Stomach (tissue), 19 donors: ENCODE data around the gene HLA-DMB. TPM values are rescaled to one million over a fixed set of nuclear protein-coding genes. Genes with fewer than 3 reads are reported as not detected.

ENCODE experiments used
- DNase-seq, 2 donors: peaks; one replicate each; pipeline versions ENCODE4 v3.0.0 to v3.0.0-alpha.2; 2013 to 2019
- H3K27ac ChIP-seq, 5 donors: fragments of 200-600 bp in 4 of 5; sonication (generic) in 4 of 5; one replicate each; pipeline ENCODE4 v1.5.1; 2013 to 2019; ENCODE audit warnings: mild to moderate bottlenecking in 1 of 5, moderate library complexity in 1 of 5
- H3K27me3 ChIP-seq, 3 donors: fragments of 200-600 bp; sonication (generic); one replicate each; pipeline ENCODE4 v1.5.1; 2017 to 2019; ENCODE audit warnings: mixed run types in 1 of 3
- H3K36me3 ChIP-seq, 4 donors: fragments of 200-600 bp; sonication (generic); 1 replicate in 3 of 4; 2 replicates in 1 of 4; pipeline ENCODE4 v1.5.1; 2016 to 2019
- H3K4me1 ChIP-seq, 4 donors: fragments of 200-600 bp; sonication (generic); one replicate each; pipeline ENCODE4 v1.5.1; 2016 to 2019
- H3K4me3 ChIP-seq, 4 donors: fragments of 200-600 bp; sonication (generic) in 3 of 4; one replicate each; pipeline ENCODE4 v1.5.1; 2016 to 2019; ENCODE audit warnings: mild to moderate bottlenecking in 1 of 4
- H3K9me3 ChIP-seq, 4 donors: fragments of 200-600 bp; sonication (generic); one replicate each; pipeline ENCODE4 v1.5.1; 2016 to 2019
- EP300 ChIP-seq: sonication (generic); formaldehyde crosslinking; IDR thresholded peaks from one replicate; pipeline ENCODE4 v1.6.1; 2017; ENCODE audit warnings: antibody characterized with exemption
- POLR2A ChIP-seq, 4 donors: fragments of 450-650 bp; IDR thresholded peaks; one replicate each; pipeline ENCODE4 v1.6.1; 2016; ENCODE audit warnings: antibody characterized with exemption in 4 of 4, control low read depth in 2 of 4, mild to moderate bottlenecking in 1 of 4, moderate library complexity in 1 of 4
- POLR2AphosphoS5 ChIP-seq, 3 donors: sonication (generic); formaldehyde crosslinking; IDR thresholded peaks; one replicate each; pipeline ENCODE4 v1.6.1; 2016; ENCODE audit warnings: antibody characterized with exemption in 3 of 3
- WGBS, 5 donors: extraction: QIAGEN DNeasy Blood & Tissue Kit in 3 of 5; methylation state at CpG; one replicate each; pipeline versions ENCODE4 v1.1.5 to v1.1.7; 2013 to 2018; 5-methylcytosine and 5-hydroxymethylcytosine counted together
- intact Hi-C: fragments of 100-400 bp; cut with DNase I; formaldehyde crosslinking; loops from one replicate; pipeline ENCODE4 v1.15.1; 2023; ENCODE audit warnings: low total_unique reads
- long read RNA-seq, 10 donors: transcript quantifications; one replicate each; lab custom pipeline, GENCODE V29; 2026
- polyA plus RNA-seq, 3 donors: library from polyadenylated mRNA; stranded (reverse); fragments of 200-250 nt; gene quantifications; one replicate each; pipeline ENCODE4 v1.2.3, GENCODE V29; 2013
- total RNA-seq, 5 donors: library from RNA; depleted of rRNA; stranded (reverse); fragments of >200 nt; gene quantifications; one replicate each; pipeline versions ENCODE4 v1.1.0 to v1.2.3, GENCODE V29; 2014 to 2016
- TF ChIP-seq, protein P1 (sequence below), 7 experiments: fragments of 450-650 bp in 4 of 7; fragments of 200-600 bp in 3 of 7; sonication (generic) in 3 of 7; IDR thresholded peaks; one replicate each; pipeline ENCODE4 v1.5.1; 2016 to 2019; ENCODE audit warnings: antibody characterized with exemption in 7 of 7, control low read depth in 2 of 7, mild to moderate bottlenecking in 1 of 7
- donor health status: healthy with polysubstance abuse.
- donor health status: Bipolar disorder and iron deficiency.
- donor health status: healthy.

The HLA-DMB gene
- 10 to 100 TPM in 2 of 5 donors, 1 to 10 TPM in 2, not detected in 1; 7.6 to 27.1 (median 13.4) TPM for total RNA-seq
- polyA plus RNA-seq: 10 to 100 TPM in 2 of 3 donors, 1 to 10 TPM in 1; 8.1 to 25.3 (median 11.8) TPM
- long read RNA-seq, donor 1, full-length matches to known transcripts: 2 of 2 reads
- long read RNA-seq, donor 1, partial matches to known transcripts: 0 of 2 reads
- long read RNA-seq, donor 1, other reads (novel, unspliced or antisense): 0 of 2 reads
- long read RNA-seq, donor 2, full-length matches to known transcripts: 11 of 25 reads
- long read RNA-seq, donor 2, partial matches to known transcripts: 14 of 25 reads
- long read RNA-seq, donor 2, other reads (novel, unspliced or antisense): 0 of 25 reads
- long read RNA-seq, donor 3, partial matches to known transcripts: 0 of 2 reads
- long read RNA-seq, donor 3, other reads (novel, unspliced or antisense): 0 of 2 reads
- long read RNA-seq, donor 4: 0 reads
- long read RNA-seq, donor 5, partial matches to known transcripts: 0 of 2 reads
- long read RNA-seq, donor 5, other reads (novel, unspliced or antisense): 0 of 2 reads
- long read RNA-seq, donor 6, full-length matches to known transcripts: 11 of 21 reads
- long read RNA-seq, donor 6, partial matches to known transcripts: 10 of 21 reads
- long read RNA-seq, donor 6, other reads (novel, unspliced or antisense): 0 of 21 reads
- long read RNA-seq, donor 7, partial matches to known transcripts: 6 of 10 reads
- long read RNA-seq, donor 7, other reads (novel, unspliced or antisense): 0 of 10 reads
- long read RNA-seq, donor 8, full-length matches to known transcripts: 2 of 7 reads
- long read RNA-seq, donor 8, partial matches to known transcripts: 5 of 7 reads
- long read RNA-seq, donor 8, other reads (novel, unspliced or antisense): 0 of 7 reads
- long read RNA-seq, donor 9, full-length matches to known transcripts: 3 of 3 reads
- long read RNA-seq, donor 9, partial matches to known transcripts: 0 of 3 reads
- long read RNA-seq, donor 9, other reads (novel, unspliced or antisense): 0 of 3 reads
- long read RNA-seq, donor 10, full-length matches to known transcripts: 2 of 2 reads
- long read RNA-seq, donor 10, partial matches to known transcripts: 0 of 2 reads
- long read RNA-seq, donor 10, other reads (novel, unspliced or antisense): 0 of 2 reads

DNA sequence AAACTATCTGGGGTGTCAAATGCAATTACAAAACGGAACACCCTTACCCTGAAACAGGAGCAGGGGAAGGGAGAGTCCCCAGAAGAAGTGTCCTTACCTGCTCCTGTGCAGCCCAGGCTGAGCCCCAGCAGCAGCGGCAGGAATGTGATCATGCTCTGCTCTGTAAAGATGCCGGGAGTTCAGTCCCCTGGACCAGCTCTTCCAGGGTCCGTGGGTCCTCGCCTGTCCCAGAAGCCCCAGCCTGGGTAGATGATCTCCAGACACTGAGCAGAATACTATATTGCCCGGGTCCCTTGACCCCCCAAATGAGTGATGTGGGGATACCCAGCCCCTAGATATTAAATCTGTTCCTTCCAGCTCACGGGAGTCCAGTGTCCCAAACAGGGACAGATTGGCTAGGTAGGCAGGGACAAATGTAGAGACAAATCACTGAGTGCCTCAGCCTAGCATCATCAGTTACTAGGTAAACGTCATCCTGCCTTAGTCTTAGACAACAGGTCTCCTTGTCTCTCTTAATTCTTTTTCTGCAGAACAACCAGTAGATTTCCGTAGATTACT, at the start of gene HLA-DMB:
TSS of gene HLA-DMB (minus strand) at position 373 of the 558 bp plus-strand sequence. CDS start at position 152, 221 bp downstream.
- Histone ChIP-seq H3K36me3 (peaks cover 0 to 20% (median 0%) of the 10 kb centered on the region in 4 donors), H3K9me3 (peaks cover 0 to 4% (median 0%) of the 10 kb centered on the region in 4 donors), H3K27me3 (no peaks in the 10 kb centered on the region), H3K4me1 (peaks cover 0 to 33% (median 16%) of the 10 kb centered on the region in 4 donors), H3K27ac (peak within 1 kb of the TSS; percentile 71 to 90 (median 72)), H3K4me3 (peak within 1 kb of the TSS; percentile 28 to 56 (median 48))
- DNase-seq: peak; percentile 67 to 92
- intact Hi-C loops: no loop called here
- 6 to 21% (median 16%) methylated on average over 7 to 9 of the region's 9 CpGs for WGBS, 5 donors
- no peak for TF ChIP-seq EP300
- peak in 2 of 3 donors; percentile 55 to 85 for TF ChIP-seq POLR2AphosphoS5 (IDR thresholded peaks at IDR 0.05)

DNA sequence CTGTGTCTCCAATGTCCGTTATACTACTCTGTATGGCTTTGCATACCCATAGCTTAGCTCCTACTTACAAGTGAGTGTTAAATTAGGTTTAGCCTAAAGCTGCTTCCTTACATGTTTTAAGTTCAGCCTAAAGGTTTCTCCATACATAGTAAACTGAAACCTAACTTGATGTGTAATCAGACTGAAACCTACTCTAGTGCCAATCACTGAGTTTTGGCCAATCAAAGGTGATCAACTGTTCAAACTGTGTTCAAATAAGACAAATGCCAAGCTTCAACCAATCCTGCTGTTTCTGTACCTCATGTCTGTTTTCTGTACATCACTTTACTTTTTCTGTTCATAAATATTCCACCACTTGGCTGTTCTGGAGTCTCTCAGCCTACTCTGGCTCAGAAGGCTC, 48.5 kb upstream of the HLA-DMB start:
- no peaks in the 10 kb centered on the region for H3K9me3 ChIP-seq
- intact Hi-C loops: loop anchor here (5.0 kb wide), 2 partner anchors 52 to 107 kb away; no protein-coding TSS in a partner anchor
- 87 to 100% (median 97%) methylated on average over 1 of the region's 1 CpG for WGBS, 5 donors
- H3K4me3 ChIP-seq: no peak overlapping the region
- no peak overlapping the region for H3K27ac ChIP-seq
- H3K36me3 ChIP-seq: no peaks in the 10 kb centered on the region
- no peak for DNase-seq
- H3K27me3 ChIP-seq: no peaks in the 10 kb centered on the region
- TF ChIP-seq POLR2AphosphoS5 (IDR thresholded peaks at IDR 0.05): no peak
- no peak for TF ChIP-seq POLR2A (IDR thresholded peaks at IDR 0.05)
- TF ChIP-seq, protein P1, sequence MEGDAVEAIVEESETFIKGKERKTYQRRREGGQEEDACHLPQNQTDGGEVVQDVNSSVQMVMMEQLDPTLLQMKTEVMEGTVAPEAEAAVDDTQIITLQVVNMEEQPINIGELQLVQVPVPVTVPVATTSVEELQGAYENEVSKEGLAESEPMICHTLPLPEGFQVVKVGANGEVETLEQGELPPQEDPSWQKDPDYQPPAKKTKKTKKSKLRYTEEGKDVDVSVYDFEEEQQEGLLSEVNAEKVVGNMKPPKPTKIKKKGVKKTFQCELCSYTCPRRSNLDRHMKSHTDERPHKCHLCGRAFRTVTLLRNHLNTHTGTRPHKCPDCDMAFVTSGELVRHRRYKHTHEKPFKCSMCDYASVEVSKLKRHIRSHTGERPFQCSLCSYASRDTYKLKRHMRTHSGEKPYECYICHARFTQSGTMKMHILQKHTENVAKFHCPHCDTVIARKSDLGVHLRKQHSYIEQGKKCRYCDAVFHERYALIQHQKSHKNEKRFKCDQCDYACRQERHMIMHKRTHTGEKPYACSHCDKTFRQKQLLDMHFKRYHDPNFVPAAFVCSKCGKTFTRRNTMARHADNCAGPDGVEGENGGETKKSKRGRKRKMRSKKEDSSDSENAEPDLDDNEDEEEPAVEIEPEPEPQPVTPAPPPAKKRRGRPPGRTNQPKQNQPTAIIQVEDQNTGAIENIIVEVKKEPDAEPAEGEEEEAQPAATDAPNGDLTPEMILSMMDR (IDR thresholded peaks at IDR 0.05): no peak
- no peak for TF ChIP-seq EP300
- H3K4me1 ChIP-seq: peaks cover 3 to 9% (median 8%) of the 10 kb centered on the region in 4 donors

DNA sequence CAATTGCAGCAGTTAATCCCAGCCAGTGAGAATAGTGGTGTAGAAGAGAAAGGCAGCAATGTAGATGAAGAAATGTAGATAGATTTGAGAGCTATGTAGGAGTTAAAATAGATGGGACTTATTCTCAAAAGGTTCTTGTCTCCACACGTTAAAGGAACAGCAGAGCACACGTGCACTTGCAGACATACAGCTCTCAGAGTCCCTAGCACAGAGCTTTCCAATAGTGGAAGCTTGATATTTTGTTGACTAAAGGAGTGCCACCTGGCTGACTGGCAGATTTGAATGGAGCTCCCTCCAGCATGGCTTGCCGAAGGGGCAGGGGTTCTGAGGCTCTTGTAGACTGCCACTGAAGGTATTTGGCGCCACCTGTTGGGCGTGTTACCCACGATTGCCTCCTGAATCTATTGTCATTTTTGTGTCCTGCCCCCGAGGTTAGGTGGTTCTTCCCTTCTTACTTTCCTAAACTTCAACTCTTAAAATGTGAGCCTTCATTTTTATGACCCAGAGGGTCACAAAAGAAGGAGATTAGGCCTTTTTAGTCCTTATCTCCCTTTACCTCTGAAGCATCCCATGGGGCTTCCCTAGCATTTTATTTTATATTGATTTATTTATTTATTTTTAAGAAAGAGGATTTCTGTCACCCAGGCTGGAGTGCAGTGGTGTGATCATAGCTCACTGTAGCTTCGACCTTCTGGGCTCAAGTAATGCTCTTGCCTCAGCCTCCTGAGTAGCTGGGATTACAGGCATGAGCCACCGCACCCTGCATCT, 44.0 kb upstream of the HLA-DMB start:
- peak in 2 of 3 donors; percentile 24 to 81 for TF ChIP-seq POLR2AphosphoS5 (IDR thresholded peaks at IDR 0.05)
- TF ChIP-seq, protein P1 (IDR thresholded peaks at IDR 0.05): peak in 5 of 7 experiments; percentile 73 to 95 (median 86)
- TF ChIP-seq EP300: no peak
- intact Hi-C loops: loop anchor here (5.0 kb wide), 2 partner anchors 48 to 103 kb away; no protein-coding TSS in a partner anchor
- H3K27ac ChIP-seq: peak overlapping the region; percentile 47 to 76 (median 60)

More for the DNA sequence above, 44.0 kb upstream of the HLA-DMB start:
- no peaks in the 10 kb centered on the region for H3K27me3 ChIP-seq
- peaks cover 20 to 26% (median 24%) of the 10 kb centered on the region in 4 donors for H3K36me3 ChIP-seq
- WGBS, 5 donors: 10 to 13% (median 12%) methylated on average over 9 of the region's 9 CpGs
- no peaks in the 10 kb centered on the region for H3K9me3 ChIP-seq
- peaks cover 33 to 54% (median 50%) of the 10 kb centered on the region in 4 donors for H3K4me1 ChIP-seq
- H3K4me3 ChIP-seq: no peak overlapping the region
- peak; percentile 96 to 98 for DNase-seq
